ENCODE data around the gene CEP170B.
"Not testable (repeated sequence)": the region's sequence is repeated elsewhere in the genome, so short reads cannot be mapped to it uniquely, and the experiment has no call there.

CEP170B gene

GRCh38 chr14:104933746-104934733, 69.0 kb downstream of the CEP170B start:
- DNase-seq = no peak

GRCh38 chr14:104935026-104935650, 70.1 kb downstream of the CEP170B start:
- DNase-seq = no peak

GRCh38 chr14:104935955-104936354, 70.9 kb downstream of the CEP170B start:
- no peak for DNase-seq

DNA sequence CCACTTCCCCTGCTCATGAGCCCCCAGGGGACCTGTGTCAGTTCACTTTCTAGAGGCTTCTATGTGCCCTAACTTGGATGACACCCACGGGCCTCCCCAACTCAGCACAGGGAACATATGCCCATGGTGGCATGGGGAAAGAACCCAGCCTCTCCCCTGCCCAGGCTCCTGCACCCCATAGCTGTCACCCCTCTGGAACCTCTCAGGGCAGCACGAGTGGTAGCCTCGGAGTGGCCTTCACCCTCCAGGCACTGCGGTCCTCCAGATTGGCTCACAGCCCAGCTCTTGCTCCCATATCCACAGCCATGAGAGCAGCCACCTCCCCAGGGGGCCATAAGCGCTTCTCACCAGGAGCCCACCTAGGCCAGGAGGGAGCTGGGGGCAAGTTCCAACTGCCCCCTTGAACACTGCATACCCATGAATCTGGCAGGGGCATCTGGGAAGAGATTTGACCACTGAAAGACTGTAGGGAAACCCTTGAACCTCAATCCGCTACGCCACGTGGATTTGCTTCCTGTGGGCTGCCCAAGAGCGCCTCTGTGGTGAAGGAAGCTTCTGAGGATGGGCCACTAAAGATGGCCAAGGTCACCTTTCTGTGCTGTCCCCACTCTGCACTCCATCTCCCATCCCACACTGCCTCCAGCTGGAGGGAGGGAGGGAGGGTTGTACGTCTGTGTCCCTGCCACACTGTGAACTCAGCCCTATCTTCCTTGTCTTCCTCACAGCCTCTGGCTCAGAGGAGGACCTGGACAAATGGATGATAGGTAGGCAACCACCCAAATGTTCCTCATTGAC, 71.5 kb downstream of the CEP170B start:
- DNase-seq = no peak

GRCh38 chr14:104937161-104937560, 72.1 kb downstream of the CEP170B start:
- DNase-seq = no peak

DNA sequence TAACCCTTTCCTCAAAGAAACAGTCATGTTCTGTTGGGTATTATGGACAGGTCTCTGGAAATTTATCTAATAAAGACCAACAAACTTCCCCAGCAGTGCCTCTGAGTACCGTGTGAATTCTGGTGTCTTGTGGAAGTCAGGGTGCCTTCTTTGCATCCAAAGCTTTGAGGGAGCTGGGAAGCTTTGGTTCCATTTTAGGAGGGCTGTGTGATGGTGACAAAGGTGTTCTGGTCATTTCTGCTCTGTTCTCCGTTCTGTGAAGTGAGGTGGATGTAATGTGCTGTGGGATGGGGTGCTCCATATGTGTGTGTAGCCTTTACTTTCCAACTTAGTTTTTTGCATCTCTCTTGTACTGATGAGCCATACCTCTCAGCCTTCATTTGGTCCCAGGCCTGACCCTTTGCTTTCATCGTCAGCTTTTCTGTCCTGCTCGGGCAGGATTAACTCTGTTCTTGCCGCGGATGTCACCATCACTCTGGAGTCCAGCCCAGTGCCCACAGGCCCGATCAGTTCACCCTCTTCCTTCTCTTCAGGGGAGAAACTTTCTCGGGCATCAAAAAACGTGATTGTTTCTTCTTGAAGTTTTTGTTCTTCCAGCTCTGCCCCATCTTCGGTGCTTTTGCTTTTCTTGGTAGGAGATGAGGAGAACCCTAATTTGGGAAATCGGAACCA, 72.8 kb downstream of the CEP170B start:
- no peak for DNase-seq

- no peak for DNase-seq
Observed at GRCh38 chr14:104938436-104938835, 73.4 kb downstream of the CEP170B start.

- no peak for DNase-seq
Observed at GRCh38 chr14:104938960-104939359, 73.9 kb downstream of the CEP170B start.

DNA sequence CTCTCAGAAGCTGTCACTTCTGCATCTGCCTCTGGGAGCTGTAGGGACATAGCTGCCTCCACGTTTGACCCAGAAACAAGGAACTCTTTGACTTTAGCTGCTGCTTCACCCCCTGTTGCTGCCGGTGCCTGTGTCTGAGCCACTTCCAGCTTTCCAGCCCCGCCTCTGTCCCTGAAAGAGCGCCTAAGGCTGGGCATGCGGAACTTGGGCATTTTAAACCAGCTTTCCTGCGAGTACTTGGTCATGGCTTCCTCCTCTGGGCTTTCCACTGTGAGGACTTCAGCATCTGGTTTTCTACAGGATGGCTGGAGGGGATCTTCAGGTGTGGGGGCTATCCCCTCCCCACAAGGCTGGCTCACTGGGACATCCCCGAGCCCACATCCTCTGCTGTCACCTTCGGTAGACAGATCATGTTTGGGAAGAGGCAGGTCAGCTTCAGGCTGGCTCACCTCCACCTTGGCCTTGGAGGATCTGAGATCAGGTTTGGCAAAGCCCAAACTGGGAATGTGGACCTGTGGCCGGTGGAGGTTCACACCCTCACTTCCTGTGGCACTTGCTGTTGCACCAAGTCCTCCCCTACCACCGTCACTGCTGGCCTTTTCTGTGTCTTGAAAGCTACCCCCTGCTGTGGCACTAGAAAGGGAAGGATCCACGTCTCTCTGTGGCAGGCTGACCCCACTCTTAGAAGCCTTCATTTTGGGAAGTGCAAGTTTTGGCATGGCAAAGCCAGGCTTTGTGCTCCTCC, 74.8 kb downstream of the CEP170B start:
- DNase-seq = no peak

- no peak for DNase-seq
Observed at GRCh38 chr14:104940526-104941150, 75.6 kb downstream of the CEP170B start.

DNA sequence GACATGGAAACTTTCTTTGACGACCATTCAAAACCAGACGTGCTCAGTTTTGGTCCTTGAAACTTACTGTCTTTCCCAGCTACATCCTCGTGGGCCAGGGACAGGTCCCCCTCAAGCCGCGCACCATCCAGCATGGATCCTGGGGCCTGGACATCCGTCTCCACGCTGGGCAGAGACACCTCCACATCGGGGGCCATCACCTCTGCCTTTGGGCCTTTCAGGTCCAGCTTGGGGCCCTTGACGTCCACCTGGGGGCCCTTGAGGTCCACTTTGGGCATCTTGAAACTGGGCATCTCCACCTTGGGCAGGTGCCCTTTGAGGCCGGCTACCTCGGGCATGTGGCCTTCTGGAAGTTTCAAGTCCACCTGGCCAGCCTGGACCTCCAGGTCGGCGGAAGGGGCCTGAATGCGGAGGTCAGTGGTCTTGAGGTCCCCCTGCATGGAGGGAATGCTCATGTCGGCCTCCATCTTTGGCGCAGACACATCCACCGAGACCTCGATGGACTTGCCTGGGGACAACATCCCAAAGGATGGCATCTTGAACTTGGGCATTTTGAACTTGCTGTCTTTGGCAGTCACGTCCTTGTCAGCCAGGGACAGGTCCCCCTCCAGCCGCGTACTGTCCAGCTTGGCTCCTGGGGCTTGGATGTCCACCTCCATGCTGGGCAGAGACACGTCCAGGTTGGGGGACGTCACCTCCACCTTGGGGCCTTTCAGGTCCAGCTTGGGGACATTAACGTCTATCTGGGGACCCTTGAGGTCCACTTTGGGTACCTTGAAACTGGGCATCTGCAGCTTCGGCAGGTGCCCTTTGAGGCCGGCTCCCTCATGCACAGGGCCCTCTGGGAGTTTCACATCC, 76.7 kb downstream of the CEP170B start:
- DNase-seq = no peak

DNA sequence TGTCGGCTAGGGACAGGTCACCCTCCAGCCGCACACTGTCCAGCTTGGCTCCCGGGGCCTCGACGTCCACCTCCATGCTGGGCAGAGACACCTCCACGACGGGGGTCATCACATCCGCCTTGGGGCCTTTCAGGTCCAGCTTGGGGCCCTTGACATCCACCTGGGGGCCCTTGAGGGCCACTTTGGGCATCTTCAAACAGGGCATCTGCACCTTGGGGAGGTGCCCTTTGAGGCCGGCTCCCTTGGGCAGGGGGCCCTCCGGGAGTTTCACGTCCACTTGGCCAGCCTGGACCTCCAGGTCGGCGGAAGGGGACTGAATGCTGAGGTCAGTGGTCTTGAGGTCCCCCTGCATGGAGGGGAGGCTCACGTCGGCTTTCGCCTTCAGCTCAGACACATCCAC, 77.5 kb downstream of the CEP170B start:
- no peak for DNase-seq

- DNase-seq = not testable (repeated sequence)
Observed at GRCh38 chr14:104943216-104944015, 78.3 kb downstream of the CEP170B start.

DNA sequence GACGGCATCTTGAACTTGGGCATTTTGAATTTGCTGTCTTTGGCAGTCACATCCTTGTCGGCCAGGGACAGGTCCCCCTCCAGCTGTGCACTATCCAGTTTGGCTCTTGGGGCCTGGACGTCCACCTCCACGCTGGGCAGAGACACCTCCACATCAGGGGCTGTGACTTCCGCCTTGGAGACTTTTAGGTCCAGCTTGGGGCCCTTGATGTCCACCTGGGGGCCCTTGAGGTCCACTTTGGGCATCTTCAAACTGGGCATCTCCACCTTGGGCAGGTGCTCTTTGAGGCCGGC, 78.9 kb downstream of the CEP170B start:
- DNase-seq = not testable (repeated sequence)

DNA sequence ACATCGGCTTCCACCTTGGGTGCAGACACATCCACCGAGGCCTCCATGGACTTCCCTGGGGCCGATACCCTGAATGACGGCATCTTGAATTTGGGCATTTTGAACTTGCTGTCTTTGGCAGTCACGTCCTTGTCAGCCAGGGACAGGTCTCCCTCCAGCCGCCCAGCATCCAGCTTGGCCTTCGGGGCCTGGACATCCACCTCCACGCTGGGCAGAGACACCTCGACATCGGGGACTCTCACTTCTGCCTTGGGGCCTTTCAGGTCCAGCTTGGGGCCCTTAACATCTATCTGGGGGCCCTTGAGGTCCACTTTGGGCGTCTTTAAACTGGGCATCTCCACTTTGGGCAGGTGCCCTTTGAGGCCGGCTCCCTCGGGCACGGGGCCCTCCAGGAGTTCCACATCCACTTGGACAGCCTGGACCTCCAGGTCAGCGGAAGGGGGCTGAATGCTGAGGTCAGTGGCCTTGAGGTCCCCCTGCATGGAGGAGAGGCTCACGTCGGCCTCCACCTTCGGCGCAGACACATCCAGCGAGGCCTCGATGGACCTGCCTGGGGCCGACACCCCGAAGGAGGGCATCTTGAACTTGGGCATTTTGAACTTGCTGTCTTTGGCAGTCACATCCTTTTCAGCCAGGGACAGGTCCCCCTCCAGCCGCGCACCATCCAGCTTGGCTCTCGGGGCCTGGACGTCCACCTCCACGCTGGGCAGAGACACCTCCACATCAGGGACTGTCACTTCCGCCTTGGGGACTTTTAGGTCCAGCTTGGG, 79.6 kb downstream of the CEP170B start:
- DNase-seq = not testable (repeated sequence)

- not testable (repeated sequence) for DNase-seq
Observed at GRCh38 chr14:104945266-104945665, 80.2 kb downstream of the CEP170B start.

All from hematopoietic multipotent progenitor cell treated with erythropoietin and hydrocortisone succinate and interleukin-3 and kit ligand, for 6 days (in vitro differentiated cells).